HepG2 (cell line): ENCODE results near the gene CENPK. TPM values are rescaled to one million over a fixed set of nuclear protein-coding genes. Genes with fewer than 3 reads are reported as not detected.

Experiments
- ATAC-seq: fragments of 200-7000 bp; cut with Tn5 transposase; 3 replicates; pipeline ENCODE4 v1.9.1; 2020; ENCODE audit warnings: mild to moderate bottlenecking, moderate library complexity
- BruUV-seq: library from RNA; stranded (reverse); fragments of 400-500 nt; replicated peaks from 2 replicates; lab custom pipeline; 2021; lab: Mats Ljungman, UMichigan
- CTCF ChIA-PET: fragments of 300-600 bp; formaldehyde crosslinking; extraction: SDS; loops from one replicate; lab custom pipeline; 2021; ENCODE audit warnings: low total read pairs, inconsistent platforms, low intra/inter-chr PET ratio; lab: Yijun Ruan, JAX
- POLR2A ChIA-PET: fragments of 350-600 bp; sonication (Branson Sonifier 250); formaldehyde crosslinking; loops from one replicate; lab custom pipeline; 2020; ENCODE audit warnings: antibody characterized with exemption, inconsistent platforms; lab: Yijun Ruan, JAX
- DNase-seq: peaks from one replicate; pipeline ENCODE4 v3.0.0-alpha.2; 2015; ENCODE audit warnings: low spot score
- FAIRE-seq: peaks from 3 replicates; lab custom pipeline; 2011; peaks lifted over from hg19 to GRCh38; lab: Jason Lieb, UNC
- H2AFZ ChIP-seq: one replicate; pipeline ENCODE4 v1.6.1; 2011; ENCODE audit warnings: low read length, inconsistent platforms
- H3K27ac ChIP-seq: fragments of 300-600 bp; 3 replicates; pipeline ENCODE4 v1.8.0; 2011; ENCODE audit warnings: mixed run types, mild to moderate bottlenecking, mixed read lengths, low read length, inconsistent platforms; ENCODE audit not compliant: insufficient read depth; ENCODE audit errors: extremely low read length
- H3K27me3 ChIP-seq, 2 experiments: fragments of 200-600 bp in 1 of 2; 2 replicates in 1 of 2; 3 replicates in 1 of 2; pipeline versions ENCODE4 v1.6.0 to v1.8.0; 2011; ENCODE audit warnings: low read length in 2 of 2, mild to moderate bottlenecking in 2 of 2, moderate library complexity in 2 of 2, inconsistent platforms in 1 of 2; ENCODE audit not compliant: insufficient read depth in 2 of 2, control insufficient read depth in 1 of 2
- H3K36me3 ChIP-seq, 2 experiments: fragments of 200-600 bp in 1 of 2; replicated peaks in 1 of 2; 2 replicates in 1 of 2; 3 replicates in 1 of 2; pipeline versions ENCODE4 v1.5.1 to v1.8.0; 2011; ENCODE audit warnings: low read length in 2 of 2, inconsistent platforms in 1 of 2; ENCODE audit not compliant: insufficient read depth in 2 of 2, control insufficient read depth in 1 of 2
- H3K4me1 ChIP-seq: 2 replicates; pipeline ENCODE4 v1.5.1; 2012; ENCODE audit warnings: low read length, inconsistent platforms; ENCODE audit not compliant: insufficient read depth
- H3K4me2 ChIP-seq: 2 replicates; pipeline ENCODE4 v1.6.0; 2011; ENCODE audit warnings: low read depth, low read length, inconsistent platforms
- H3K4me3 ChIP-seq, 3 experiments: fragments of 200-600 bp in 1 of 3; sonication (generic), shearing (Covaris generic) in 1 of 3; replicated peaks in 1 of 3; 2 replicates each; pipeline ENCODE4 v1.5.1; 2011 to 2016; ENCODE audit warnings: low read length in 3 of 3, inconsistent platforms in 2 of 3, low read depth in 2 of 3, mild to moderate bottlenecking in 2 of 3, control low read depth in 1 of 3, mixed read lengths in 1 of 3; ENCODE audit not compliant: insufficient read depth in 1 of 3
- H3K79me2 ChIP-seq: one replicate; pipeline ENCODE4 v1.6.1; 2011; ENCODE audit warnings: low read length, inconsistent platforms; ENCODE audit not compliant: insufficient read depth
- H3K9ac ChIP-seq: 2 replicates; pipeline ENCODE4 v1.6.0; 2011; ENCODE audit warnings: mild to moderate bottlenecking, low read depth, low read length, inconsistent platforms; ENCODE audit not compliant: insufficient read depth
- H3K9me3 ChIP-seq: 2 replicates; pipeline ENCODE4 v1.5.1; 2012; ENCODE audit warnings: mild to moderate bottlenecking, low read length
- H4K20me1 ChIP-seq: 2 replicates; pipeline ENCODE4 v1.6.0; 2011; ENCODE audit warnings: inconsistent platforms, mild to moderate bottlenecking, low read length, moderate library complexity; ENCODE audit not compliant: insufficient read depth
- ATF7 ChIP-seq, 2 experiments: fragments of 450-650 bp in 1 of 2; sonication (generic) in 1 of 2; formaldehyde crosslinking in 1 of 2; IDR thresholded peaks; 2 replicates each; pipeline versions ENCODE4 v1.4.0 to v1.6.1; 2016 to 2020; ENCODE audit warnings: antibody characterized with exemption in 1 of 2, mild to moderate bottlenecking in 1 of 2, missing genetic modification reagents in 1 of 2
- ERF ChIP-seq: IDR thresholded peaks from 2 replicates; pipeline ENCODE4 v1.6.1; 2018; ENCODE audit warnings: missing biosample characterization, missing genetic modification reagents
- HDAC6 ChIP-seq: fragments of 200-600 bp; sonication (generic); IDR thresholded peaks from 2 replicates; pipeline ENCODE4 v1.7.0; 2017; ENCODE audit warnings: mild to moderate bottlenecking, antibody characterized with exemption, low read length, low read depth
- HMGXB4 ChIP-seq, 2 experiments: sonication (generic) in 1 of 2; formaldehyde crosslinking in 1 of 2; IDR thresholded peaks; 2 replicates each; pipeline versions ENCODE4 v1.4.0 to v1.6.1; 2018 to 2020; ENCODE audit warnings: missing genetic modification reagents in 2 of 2, borderline replicate concordance in 1 of 2, low read depth in 1 of 2, mild to moderate bottlenecking in 1 of 2, missing biosample characterization in 1 of 2
- HNRNPK ChIP-seq: fragments of 200-400 bp; formaldehyde crosslinking; IDR thresholded peaks from 2 replicates; pipeline ENCODE4 v1.6.1; 2018; ENCODE audit warnings: low read length, low read depth, moderate library complexity, mild to moderate bottlenecking; ENCODE audit not compliant: poor library complexity, severe bottlenecking
- IRF9 ChIP-seq: sonication (generic); formaldehyde crosslinking; IDR thresholded peaks from 2 replicates; pipeline ENCODE4 v1.8.0; 2022; ENCODE audit warnings: missing genetic modification reagents, mild to moderate bottlenecking, borderline replicate concordance
- NR1H2 ChIP-seq: sonication (generic); formaldehyde crosslinking; IDR thresholded peaks from 2 replicates; pipeline ENCODE4 v1.8.1; 2022; ENCODE audit warnings: low read depth, missing genetic modification reagents, borderline replicate concordance
- STAT5B ChIP-seq: sonication (generic); formaldehyde crosslinking; IDR thresholded peaks from 2 replicates; pipeline ENCODE4 v1.4.0; 2020; ENCODE audit warnings: missing genetic modification reagents
- TCF7 ChIP-seq: sonication (generic); IDR thresholded peaks from 2 replicates; pipeline ENCODE4 v1.6.1; 2016; ENCODE audit warnings: antibody characterized with exemption, low read depth
- THAP8 ChIP-seq: sonication (generic); formaldehyde crosslinking; IDR thresholded peaks from 2 replicates; pipeline ENCODE4 v1.5.1; 2020; ENCODE audit warnings: missing genetic modification reagents, mild to moderate bottlenecking, borderline replicate concordance
- TP53 ChIP-seq: sonication (generic); formaldehyde crosslinking; conservative IDR thresholded peaks from 2 replicates; pipeline ENCODE4 v1.4.0; 2020; ENCODE audit warnings: missing genetic modification reagents
- YEATS2 ChIP-seq: sonication (generic); formaldehyde crosslinking; IDR thresholded peaks from 2 replicates; pipeline ENCODE4 v1.4.0; 2020; ENCODE audit warnings: missing genetic modification reagents, borderline replicate concordance
- ZBTB20 ChIP-seq: sonication (generic); formaldehyde crosslinking; IDR thresholded peaks from 2 replicates; pipeline ENCODE4 v1.8.1; 2023; ENCODE audit warnings: missing genetic modification reagents, low read depth, mild to moderate bottlenecking, borderline replicate concordance
- ZNF430 ChIP-seq: sonication (generic); formaldehyde crosslinking; IDR thresholded peaks from 2 replicates; pipeline ENCODE4 v1.9.0; 2021; ENCODE audit warnings: mild to moderate bottlenecking, missing genetic modification reagents
- ZNF549 ChIP-seq: sonication (generic); formaldehyde crosslinking; IDR thresholded peaks from 2 replicates; pipeline ENCODE4 v1.5.0; 2020; ENCODE audit warnings: missing genetic modification reagents
- ZNF567 ChIP-seq: sonication (generic); formaldehyde crosslinking; IDR thresholded peaks from 2 replicates; pipeline ENCODE4 v1.8.1; 2023; ENCODE audit warnings: mild to moderate bottlenecking, missing genetic modification reagents, borderline replicate concordance
- ZNF589 ChIP-seq: sonication (generic); formaldehyde crosslinking; conservative IDR thresholded peaks from 2 replicates; pipeline ENCODE4 v1.8.0; 2022; ENCODE audit warnings: mild to moderate bottlenecking, moderate library complexity, missing genetic modification reagents
- ZNF597 ChIP-seq: sonication (generic); formaldehyde crosslinking; IDR thresholded peaks from 2 replicates; pipeline ENCODE4 v1.5.0; 2020; ENCODE audit warnings: missing genetic modification reagents
- WGBS: methylation state at CpG from one replicate; pipeline ENCODE4 v1.1.6; 2017; ENCODE audit warnings: low lambda C conversion rate; 5-methylcytosine and 5-hydroxymethylcytosine counted together
- in situ Hi-C: cut with HindIII; loops from 2 replicates; pipeline ENCODE4 v1.10.0; 2017; ENCODE audit warnings: low pct_unique_long_range_greater_than_20kb; ENCODE audit not compliant: extremely low pct_ligation_motif_present
- intact Hi-C: fragments of 100-400 bp; cut with micrococcal nuclease; formaldehyde crosslinking; loops from one replicate; pipeline ENCODE4 v1.10.0; 2022; ENCODE audit not compliant: unreplicated experiment
- polyA plus RNA-seq, 8 experiments: library from polyadenylated mRNA; depleted of rRNA in 3 of 8; stranded (reverse) in 7 of 8; unstranded in 1 of 8; fragments of >200 nt; fragmentation: Illumina TruSeq in 4 of 8; extraction: Trizol in 4 of 8; gene quantifications; 2 replicates each; pipeline versions ENCODE4 v1.2.1 to v1.2.3, GENCODE V29; 2011 to 2016; ENCODE audit warnings: low read depth in 4 of 8, missing spikeins in 1 of 8, mixed read lengths in 1 of 8; ENCODE audit not compliant: insufficient read depth in 1 of 8
- total RNA-seq, 5 experiments: library from RNA; depleted of rRNA; stranded (reverse); fragments of >200 nt; fragmentation: Illumina TruSeq; extraction: Trizol; gene quantifications; 2 replicates each; pipeline ENCODE4 v1.2.3, GENCODE V29; 2016; ENCODE audit warnings: low read depth in 1 of 5

The CENPK gene
- total and polyA plus RNA-seq, 2 of the 13 experiments (the other 11 are each of a cell fraction or from before 2014, with no cell fraction given): 14.3 to 54.4 TPM

- no peak for TF ChIP-seq ATF7 (IDR thresholded peaks at IDR 0.05)
- TF ChIP-seq ATF7 (CRISPR knock-in tag; IDR thresholded peaks at IDR 0.05): 0 out of 2 replicates have a peak, but pooled peaks have one; percentile 22
- no peak for TF ChIP-seq TP53 (CRISPR knock-in tag)
Measured at GRCh38 chr5:65480306-65480865, 82.6 kb downstream of the CENPK start (continued).

GRCh38 chr5:65479527-65479926, 83.4 kb downstream of the CENPK start:
- FAIRE-seq (peak; percentile 23), DNase-seq (no peak), ATAC-seq (no peak)
- Histone ChIP-seq H3K79me2 (no peaks in the 10 kb centered on the region), H3K9ac (no peak overlapping the region), H3K4me3 (peak overlapping the region; percentile 61 to 73 (median 67); a peak in 3 of 6 replicates), H3K4me1 (peaks cover 17% of the 10 kb centered on the region), H3K27ac (no peak overlapping the region), H3K27me3 (no peaks in the 10 kb centered on the region; a peak in 1 of 5 replicates), H2AFZ (no peak overlapping the region), H4K20me1 (no peaks in the 10 kb centered on the region), H3K36me3 (no peaks in the 10 kb centered on the region), H3K9me3 (no peaks in the 10 kb centered on the region), H3K4me2 (peak overlapping the region; percentile 95)
- POLR2A ChIA-PET: interaction anchor here (0.8 kb wide), 1 partner anchor 376 kb away, joined by 4 read pairs; no protein-coding TSS in a partner anchor
- WGBS: 48% methylated on average over 1 of the region's 1 CpG
- CTCF ChIA-PET: no interaction called here
- in situ Hi-C loops (loop anchor here (25.0 kb wide), 2 partner anchors 517 to 842 kb away; no protein-coding TSS in a partner anchor), intact Hi-C loops (no loop called here)
- BruUV-seq: no TSS peak
- TF ChIP-seq HNRNPK (no peak), YEATS2 (CRISPR knock-in tag) (no peak), HDAC6 (no peak), ZNF549 (CRISPR knock-in tag) (no peak), IRF9 (CRISPR knock-in tag) (no peak), ZNF589 (CRISPR knock-in tag) (no peak), TCF7 (no peak), ZNF597 (CRISPR knock-in tag) (no peak), NR1H2 (CRISPR knock-in tag) (no peak), ERF (CRISPR knock-in tag) (no peak), ZBTB20 (CRISPR knock-in tag) (no peak), ZNF567 (CRISPR knock-in tag) (no peak), ZNF430 (CRISPR knock-in tag) (no peak), STAT5B (CRISPR knock-in tag) (no peak), HMGXB4 (CRISPR knock-in tag; IDR thresholded peaks at IDR 0.05; ENCODE audit: borderline replicate concordance in 1 of 2, low read depth in 1 of 2) (no peak), THAP8 (CRISPR knock-in tag) (no peak)
